SIG-M5 treated with dmso at 0.1 percent for 504 hours (cell line): ENCODE results near the gene TTLL11.

Experiments used
- DNase-seq: peaks from one replicate; lab custom pipeline; 2025; ENCODE audit not compliant: unreplicated experiment; lab: John Stamatoyannopoulos, UW

TTLL11 gene

DNA sequence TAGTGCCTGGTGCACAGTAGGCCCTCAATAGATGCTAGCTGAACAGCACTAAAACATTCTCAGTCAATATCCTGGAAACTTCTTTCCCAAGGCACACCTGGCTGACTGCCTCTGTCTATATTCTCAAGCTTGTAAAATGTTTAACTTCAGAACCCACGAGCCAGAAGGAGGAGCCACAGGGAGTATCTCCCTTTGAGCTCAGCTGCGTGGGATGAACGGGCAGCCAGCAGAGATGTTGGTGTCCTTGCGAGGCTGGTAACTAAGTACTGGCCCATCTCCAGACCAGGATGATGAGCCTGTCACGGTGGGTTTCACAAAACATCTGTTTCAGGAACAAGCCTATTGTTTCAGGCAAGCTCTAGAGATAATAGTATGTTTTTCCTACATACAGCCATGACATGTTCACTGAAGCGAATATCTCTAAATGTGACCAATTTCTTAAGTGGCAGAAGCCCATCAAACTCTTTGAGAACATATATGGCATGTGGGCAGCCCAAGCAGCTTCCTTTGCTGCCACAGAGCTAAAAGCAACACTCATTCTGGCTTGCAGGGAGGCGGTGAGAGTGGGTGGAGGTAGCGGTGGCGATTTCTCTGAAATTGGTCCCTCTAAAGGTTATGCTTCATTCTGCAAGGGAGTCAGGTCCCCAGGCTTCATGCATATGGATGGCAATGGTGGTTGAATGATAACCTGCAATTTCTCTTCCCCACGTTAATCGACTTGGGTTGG, 206.2 kb downstream of the TTLL11 start:
- no peak for DNase-seq

DNA sequence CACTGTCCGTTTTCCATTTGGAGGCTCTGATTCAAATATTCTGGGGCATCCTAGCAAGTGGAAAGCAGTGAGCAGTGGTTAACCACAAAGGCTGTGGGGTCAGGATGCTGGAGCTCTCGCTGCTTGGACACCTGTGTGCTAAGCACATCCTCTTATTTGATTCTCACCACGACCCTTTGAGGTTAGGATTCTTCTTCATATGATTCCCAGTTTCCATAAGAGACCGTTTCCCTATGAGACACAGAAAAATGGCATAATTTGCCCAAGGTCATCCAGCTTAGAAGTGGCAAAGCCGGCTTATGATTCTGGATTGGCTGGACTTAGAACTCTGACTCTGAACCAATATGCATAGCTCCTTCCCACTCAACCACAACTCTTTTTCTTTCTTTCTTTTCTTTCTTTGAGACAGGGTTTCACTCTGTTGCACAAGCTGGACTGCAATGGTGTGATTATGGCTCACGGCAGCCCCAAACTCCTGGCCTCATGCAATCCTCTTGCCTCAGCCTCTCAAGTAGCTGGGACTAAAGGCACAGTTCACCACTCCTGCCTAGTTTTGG, 207.7 kb downstream of the TTLL11 start:
- no peak for DNase-seq

DNA sequence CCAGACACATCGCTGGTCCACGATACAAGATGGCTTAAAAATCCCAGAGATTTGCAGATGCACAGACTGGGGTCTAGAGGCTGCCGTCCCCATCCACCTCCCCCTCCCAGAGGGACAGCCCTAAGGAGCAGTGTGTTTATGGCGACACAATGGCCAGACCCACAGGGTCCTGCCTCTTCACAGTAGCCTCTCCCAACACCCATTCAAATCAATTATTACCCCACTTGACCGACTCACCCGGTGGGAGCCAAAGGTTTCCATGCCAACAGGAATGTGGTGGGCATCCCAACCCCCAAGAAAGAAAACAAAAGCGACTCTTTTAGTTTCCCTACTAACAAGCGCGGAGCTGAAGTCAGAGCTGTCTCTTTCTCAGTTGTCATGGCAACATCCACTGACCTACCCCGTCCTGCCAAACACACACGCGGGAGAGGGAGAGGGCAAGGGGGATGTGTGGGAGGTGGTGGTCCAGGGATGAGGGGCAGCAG, 209.0 kb downstream of the TTLL11 start:
- DNase-seq: no peak

GRCh38 chr9:121883281-121884056, 209.6 kb downstream of the TTLL11 start:
- DNase-seq: no peak

DNA sequence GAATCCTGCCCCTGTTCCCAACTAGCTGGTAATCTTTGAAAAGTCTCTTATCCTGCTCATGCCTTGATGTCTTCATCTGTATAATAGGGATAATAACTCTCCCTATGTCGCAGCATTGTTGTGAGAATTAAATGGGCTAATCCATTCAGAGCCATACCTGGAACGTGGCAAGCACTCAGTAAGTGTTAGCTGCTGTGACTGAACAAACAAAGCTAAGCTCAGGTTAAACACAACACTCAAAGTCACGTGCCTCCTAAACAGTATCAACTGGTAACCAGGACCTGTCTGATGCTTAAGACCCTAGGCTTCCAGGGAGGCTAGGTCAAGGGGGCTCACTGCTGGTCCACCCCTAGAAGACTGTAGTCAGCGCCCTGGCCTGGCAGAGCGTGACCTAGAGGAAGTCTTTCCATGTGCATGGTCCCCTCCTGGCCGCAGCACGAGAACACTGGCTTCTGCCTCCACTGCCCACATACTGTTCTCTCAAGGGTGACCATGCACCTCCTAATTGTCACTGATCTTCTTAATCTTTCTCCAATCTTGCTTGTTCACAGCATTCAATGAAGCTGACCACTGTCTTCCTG, 211.1 kb downstream of the TTLL11 start:
- no peak for DNase-seq

- DNase-seq: no peak
Measured at GRCh38 chr9:121880343-121880898, 212.7 kb downstream of the TTLL11 start.

GRCh38 chr9:121878271-121878822, 214.8 kb downstream of the TTLL11 start:
- DNase-seq: no peak

DNA sequence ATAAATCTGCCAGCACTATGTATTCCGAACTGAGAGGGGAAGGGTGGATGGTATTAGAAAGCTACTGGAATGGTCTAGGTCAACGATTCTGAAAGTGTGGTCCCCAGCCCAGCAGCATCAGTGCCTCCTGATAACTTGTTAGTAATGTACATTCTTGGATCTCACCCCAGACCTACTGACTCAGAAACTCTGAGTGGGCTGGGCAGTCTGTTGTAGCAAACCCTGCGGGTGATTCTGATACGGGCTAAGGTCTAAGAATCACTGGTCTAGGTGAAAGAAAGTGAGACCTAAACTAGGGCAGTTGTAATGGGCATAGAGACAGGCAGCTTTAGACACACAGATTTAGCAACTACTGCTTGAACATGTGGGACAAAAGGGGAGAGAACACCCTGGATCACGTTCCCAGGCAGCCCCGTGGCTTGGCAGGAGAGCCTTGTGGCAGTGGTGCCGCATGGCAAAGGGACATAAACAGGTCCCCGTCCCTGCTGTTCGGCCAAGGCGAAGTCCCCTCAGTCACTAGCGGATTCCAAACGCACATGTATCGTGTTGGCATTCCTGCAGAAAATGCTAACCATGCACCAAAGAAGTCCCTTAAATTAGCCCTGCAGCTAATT, 216.3 kb downstream of the TTLL11 start:
- DNase-seq: no peak

GRCh38 chr9:121876255-121876654, 216.9 kb downstream of the TTLL11 start:
- DNase-seq: no peak

DNA sequence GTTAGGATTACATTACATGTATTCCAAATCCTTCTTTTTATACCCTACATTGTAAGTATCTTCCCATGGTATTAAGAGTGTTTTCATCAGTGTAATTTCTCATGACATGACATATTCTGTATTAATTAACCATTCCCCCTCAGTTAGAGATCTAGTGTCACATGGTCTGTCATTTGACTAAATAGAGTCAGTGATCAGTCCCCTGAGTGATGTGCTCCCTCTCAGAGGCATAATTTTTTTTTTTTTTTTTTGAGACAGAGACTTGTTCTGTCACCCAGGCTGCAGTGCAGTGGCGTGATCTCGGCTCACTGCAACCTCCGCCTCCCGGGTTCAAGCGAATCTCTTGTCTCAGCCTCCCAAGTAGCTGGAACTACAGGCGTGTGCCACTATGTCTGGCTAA, 218.6 kb downstream of the TTLL11 start:
- no peak for DNase-seq

DNA sequence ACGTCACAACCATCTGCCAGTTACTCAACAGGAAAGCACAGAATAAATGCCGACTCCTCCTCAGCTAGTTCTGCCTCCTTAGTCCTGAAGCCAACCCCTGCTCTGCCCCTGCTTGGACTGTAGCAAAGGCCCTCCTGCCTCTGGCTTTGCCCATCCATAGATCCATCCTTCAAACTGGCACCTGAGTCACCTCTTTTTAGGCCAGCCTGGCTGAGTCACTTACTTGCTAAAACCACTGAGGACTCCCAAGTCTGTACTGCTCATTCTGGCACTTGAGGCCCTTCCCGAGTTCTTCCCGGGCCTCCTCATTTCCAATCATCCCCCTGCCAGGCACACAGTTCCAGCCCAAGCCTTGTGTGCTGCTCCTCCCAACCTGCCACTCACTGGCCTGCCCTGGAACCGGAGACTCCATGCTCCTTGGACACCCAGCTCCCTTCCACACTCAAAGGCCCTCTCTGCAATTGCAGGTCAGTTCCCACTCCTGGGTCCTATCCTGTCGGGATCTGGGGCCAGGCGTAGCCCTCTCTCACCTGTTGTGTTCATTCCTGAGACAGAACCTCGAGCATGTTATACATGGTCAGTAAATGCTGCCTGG, 221.6 kb downstream of the TTLL11 start:
- no peak for DNase-seq

GRCh38 chr9:121870271-121870670, 222.8 kb downstream of the TTLL11 start:
- DNase-seq: no peak

DNA sequence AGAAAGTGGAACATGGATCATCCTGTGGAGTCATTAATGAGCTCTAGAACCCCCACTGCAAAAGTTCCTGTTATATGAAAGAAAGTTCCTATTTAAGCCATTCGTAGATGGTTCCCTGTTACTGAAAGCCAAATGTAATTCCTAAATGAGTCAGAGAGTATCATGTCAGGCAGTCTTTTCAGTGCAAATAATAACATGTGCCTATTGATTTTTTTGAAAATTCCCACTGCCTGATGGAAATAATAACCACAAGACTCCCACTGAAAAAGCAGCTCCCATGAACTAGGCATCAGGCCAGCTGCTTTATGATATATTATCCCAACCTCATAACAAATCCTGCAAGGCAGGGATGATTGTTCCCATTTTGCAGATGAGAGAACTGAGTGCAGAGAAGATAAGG, 224.5 kb downstream of the TTLL11 start:
- no peak for DNase-seq

- no peak for DNase-seq
Measured at GRCh38 chr9:121866927-121867326, 226.2 kb downstream of the TTLL11 start.

DNA sequence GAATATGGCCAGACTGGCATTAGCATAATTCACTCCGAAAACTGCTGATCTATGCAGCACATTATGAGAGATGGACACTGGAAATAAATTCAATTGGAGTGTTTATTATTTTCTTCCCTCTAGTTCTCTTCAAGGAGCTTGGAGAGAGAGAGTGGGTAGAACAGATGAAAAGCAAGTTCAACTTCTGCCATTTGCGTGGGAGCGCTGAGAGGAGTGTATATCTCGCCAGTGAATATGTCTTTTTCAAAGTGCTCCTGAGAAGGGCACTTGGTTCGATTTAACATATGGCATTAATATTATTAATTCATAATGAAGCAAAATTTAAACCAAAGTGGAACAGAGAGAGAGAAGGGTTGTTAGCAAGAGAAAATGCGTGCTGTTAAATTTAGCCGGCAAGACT, 227.2 kb downstream of the TTLL11 start:
- DNase-seq: no peak

- DNase-seq: no peak
Measured at GRCh38 chr9:121865060-121865459, 228.0 kb downstream of the TTLL11 start.

DNA sequence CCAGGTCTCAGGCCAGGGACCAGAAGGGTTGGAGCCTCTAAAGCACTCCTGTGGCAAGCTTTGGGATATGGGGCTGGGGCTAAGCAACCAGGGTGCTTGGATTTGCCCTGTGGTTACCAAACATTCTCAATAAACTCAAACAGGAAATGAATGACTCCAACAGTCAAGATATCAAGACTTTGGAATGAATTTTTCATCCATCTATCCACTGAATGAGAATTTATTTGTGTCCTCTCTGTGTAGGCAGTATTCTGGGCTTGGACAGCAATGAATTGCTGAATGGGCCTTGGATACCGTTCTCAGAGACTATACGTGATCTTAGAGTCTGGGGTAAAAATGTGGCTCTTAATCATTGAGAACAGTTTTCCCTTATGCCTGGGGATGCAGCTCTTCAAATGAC, 229.2 kb downstream of the TTLL11 start:
- no peak for DNase-seq

- DNase-seq: no peak
Measured at GRCh38 chr9:121862371-121863332, 230.5 kb downstream of the TTLL11 start.

DNA sequence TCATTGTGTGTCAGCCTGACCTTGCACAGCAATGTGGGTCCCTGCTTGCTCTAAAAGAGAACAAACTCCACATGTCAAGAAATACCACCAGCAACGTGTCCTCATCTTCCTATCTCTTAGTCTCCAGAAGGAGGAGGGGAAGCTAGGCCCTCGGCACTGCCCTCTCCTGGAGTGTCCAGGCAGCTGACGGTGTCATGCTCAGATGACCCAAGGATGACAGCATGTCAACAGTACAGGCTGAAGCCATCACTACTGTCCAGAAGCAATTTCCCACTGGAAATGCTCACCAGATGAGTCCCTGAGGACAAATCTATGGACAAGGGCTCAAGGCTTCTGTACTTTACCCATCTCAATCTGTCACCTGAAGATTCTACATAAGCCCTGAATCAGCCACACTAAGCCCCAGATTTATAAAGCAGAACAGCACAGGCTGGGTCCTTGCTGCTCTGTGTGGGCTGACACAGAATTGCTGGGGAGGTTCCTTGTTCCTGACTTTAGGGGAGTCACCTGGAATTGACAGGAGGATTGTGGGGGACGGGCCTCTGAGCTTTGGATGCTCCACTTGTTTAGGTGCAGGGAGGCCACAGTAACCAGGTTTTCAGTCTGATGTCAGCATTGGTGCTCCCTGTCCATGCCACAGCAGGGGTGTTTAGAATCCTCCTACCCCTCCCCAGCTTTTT, 231.5 kb downstream of the TTLL11 start:
- DNase-seq: peak; percentile 23
